ENCODE results near the gene DUSP23.

- TF ChIP-seq CTCF (IDR thresholded peaks at IDR 0.05 in 4 of 5, conservative IDR thresholded peaks at IDR 0.05 in 1 of 5) (no peak), POLR2A (IDR thresholded peaks at IDR 0.05) (no peak)
Measured at GRCh38 chr1:159753386-159753785, 27.4 kb upstream of the DUSP23 start.
